ENCODE data around the gene SLC25A14.

SLC25A14 gene

DNA sequence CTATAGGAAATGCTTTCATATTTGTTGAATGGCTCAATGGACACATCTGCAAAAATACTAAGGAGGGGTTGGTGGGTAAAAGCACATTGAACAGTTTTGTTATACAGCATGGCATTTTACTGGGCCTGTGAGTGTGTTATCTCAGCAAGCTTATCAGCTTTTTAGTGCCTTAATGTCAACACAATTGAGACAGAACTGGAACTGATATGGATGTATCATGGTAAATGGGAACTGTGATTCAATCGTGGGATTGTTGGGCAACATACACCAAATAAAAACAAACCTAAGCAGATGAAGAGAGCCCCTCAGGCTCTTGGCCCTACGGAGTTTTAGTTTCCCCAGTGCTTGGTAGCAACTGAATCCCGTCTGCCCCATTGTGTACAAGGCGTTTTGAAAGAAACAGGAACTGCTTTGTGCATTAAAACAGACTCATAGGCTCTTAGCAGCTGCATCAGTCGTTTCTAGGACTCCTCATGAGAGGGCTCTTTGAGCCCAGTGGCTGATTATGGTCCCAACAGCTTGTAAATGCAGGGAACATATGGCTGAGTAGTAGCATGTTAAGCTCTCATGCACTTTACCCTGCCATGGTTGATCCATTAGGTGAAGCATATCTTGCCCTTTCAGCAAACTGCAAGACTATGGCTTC, 38.4 kb downstream of the SLC25A14 start:
- DNase-seq (ENCODE audit: low read depth in 2 of 2, low spot score in 1 of 2) = no peak

DNA sequence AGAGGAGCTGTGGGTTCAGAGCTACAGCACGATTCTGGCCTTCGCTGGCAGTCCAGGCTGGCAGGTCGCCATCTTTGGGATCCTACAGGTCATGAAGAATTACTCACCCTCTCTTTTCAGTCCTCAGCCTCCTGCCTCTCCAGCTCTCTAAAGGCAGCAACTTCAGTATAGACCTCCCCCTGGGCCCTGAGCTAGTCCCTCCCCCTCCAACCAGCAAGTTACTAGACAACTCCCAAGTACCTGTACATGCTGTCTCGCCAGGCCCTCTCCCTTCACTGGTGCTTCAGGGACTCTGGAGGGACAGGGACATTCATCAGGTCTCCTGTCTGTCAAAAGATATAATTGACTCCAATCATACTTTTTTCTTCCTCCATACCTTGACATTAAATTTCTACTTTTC, 45.8 kb downstream of the SLC25A14 start, which contains the start of gene GPR119:
Gene GPR119, minus strand, starts transcription at position 155 of the 400 bp plus-strand sequence. CDS start 227 bp downstream, outside the sequence.
- no peak for DNase-seq (ENCODE audit: low read depth in 2 of 2, low spot score in 1 of 2)

- no peak for DNase-seq (ENCODE audit: low read depth in 2 of 2, low spot score in 1 of 2)
These were observed 46.7 kb downstream of the SLC25A14 start for GRCh38 chrX:130386408-130386808.

DNA sequence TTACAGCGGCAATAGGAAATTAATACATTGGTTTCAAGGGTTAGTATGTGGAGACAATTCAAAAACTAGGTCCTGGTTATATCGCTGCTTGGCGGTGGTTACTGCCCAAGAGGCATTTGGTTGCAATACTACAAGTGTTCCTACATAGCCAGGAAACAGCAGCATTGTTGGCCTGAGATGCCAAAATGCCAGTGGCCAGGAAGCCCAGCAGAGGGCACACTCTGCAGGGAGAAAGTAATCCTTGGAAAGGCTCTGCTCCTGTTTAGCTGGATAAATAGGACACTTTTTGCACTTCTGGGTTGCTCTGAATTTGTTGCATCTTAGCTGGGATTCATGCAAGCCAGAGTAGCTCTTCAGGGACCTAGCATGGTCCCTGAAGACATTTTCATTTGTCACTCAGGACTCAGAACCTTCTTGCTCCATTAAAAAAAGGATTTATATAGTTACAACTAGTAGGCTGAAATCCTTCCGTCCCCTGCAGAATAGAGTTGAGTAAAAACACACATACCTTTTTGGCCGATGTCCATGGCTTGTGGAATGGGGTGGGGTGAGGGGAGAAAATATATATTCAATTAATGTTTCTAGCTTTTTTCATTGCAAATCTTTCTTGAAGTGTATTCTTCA, 53.8 kb downstream of the SLC25A14 start:
- DNase-seq (ENCODE audit: low read depth in 2 of 2, low spot score in 1 of 2) = no peak

DNA sequence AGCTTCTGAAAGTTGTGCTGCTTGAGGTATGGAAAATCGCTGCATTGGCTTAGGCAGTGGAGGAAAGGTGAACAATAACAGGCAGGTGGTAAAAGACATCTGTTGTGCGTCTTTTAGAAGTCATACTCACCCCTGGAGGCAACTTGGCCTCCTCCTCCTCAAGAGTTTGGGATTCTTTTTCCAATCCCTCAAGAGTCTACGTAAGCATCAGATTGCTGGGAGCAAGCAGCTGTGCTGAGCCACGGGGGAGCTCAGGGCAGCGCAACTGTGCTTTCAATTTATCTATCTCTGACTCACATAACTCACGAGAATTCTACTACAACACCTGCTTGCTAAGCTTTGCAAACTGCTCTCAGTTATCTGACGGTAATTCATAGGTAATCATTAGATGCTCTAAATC, 55.6 kb downstream of the SLC25A14 start:
- DNase-seq (ENCODE audit: low read depth in 2 of 2, low spot score in 1 of 2) = no peak

GRCh38 chrX:130401415-130402207, 61.9 kb downstream of the SLC25A14 start, which contains the start of gene RBMX2:
RBMX2 (plus strand) TSS chrX:130401987; CDS start chrX:130402033, 46 bp downstream.
- DNase-seq (ENCODE audit: low read depth in 2 of 2, low spot score in 1 of 2) = peak; percentile 29 to 36

DNA sequence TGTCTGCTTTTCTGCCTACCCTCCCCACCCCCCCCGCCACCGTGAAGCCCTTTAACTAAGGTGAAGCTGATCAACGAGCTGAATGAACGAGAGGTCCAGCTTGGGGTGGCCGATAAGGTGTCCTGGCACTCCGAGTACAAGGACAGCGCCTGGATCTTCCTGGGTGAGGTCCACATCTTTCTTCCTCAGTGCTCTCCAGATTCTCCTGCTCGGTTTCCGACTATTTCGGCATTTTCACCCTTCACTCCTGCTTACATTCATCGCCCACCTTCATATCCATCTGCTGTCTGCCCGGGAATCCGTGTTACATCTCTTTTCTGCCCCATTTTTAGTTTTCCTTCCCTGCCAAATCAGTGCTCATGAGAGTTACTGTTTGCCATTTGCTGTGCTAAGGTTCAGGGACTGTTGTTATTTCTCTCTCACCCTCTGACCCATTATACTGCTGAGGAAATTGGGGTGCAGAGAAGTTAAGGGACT, 62.5 kb downstream of the SLC25A14 start:
- no peak for DNase-seq (ENCODE audit: low read depth in 2 of 2, low spot score in 1 of 2)

GRCh38 chrX:130413415-130413814, 73.7 kb downstream of the SLC25A14 start:
- DNase-seq (ENCODE audit: low read depth in 2 of 2, low spot score in 1 of 2) = no peak

- no peak for DNase-seq (ENCODE audit: low read depth in 2 of 2, low spot score in 1 of 2)
These were observed 75.1 kb downstream of the SLC25A14 start for GRCh38 chrX:130414800-130415199.

GRCh38 chrX:130415201-130415600, 75.5 kb downstream of the SLC25A14 start:
- DNase-seq (ENCODE audit: low read depth in 2 of 2, low spot score in 1 of 2) = no peak

GRCh38 chrX:130416785-130417184, 77.1 kb downstream of the SLC25A14 start:
- DNase-seq (ENCODE audit: low read depth in 2 of 2, low spot score in 1 of 2) = no peak

DNA sequence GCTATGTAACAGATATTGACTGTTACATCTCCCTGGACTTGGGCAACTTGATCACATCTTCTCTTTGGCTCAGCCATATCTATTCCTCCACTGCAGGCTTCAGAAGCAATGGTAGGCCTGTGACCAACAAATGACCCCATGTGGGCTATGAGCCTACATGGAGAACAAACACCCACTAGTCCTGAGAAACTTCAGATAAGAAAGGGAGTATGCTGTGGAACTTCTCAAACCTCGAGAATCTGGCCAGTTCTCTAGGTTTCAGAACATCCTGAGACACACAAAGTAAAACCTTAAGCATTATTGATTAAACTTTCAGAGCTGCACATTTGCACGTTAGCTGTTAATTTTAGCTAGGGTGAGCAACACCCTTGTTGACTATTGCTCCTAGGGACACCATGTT, 78.3 kb downstream of the SLC25A14 start:
- no peak for DNase-seq (ENCODE audit: low read depth in 2 of 2, low spot score in 1 of 2)

GRCh38 chrX:130418740-130419139, 79.0 kb downstream of the SLC25A14 start:
- no peak for DNase-seq (ENCODE audit: low read depth in 2 of 2, low spot score in 1 of 2)

GRCh38 chrX:130419263-130419662, 79.5 kb downstream of the SLC25A14 start:
- DNase-seq (ENCODE audit: low read depth in 2 of 2, low spot score in 1 of 2) = no peak

All from stimulated activated CD8-positive, alpha-beta memory T cell treated with anti-CD3 and anti-CD28 coated beads, Interleukin-4, amount 100 ng/mL, for 1 hour (primary cell).